ENCODE data around the gene LEO1.
"Not testable (repeated sequence)": the region's sequence is repeated elsewhere in the genome, so short reads cannot be mapped to it uniquely, and the experiment has no call there.

Gene LEO1

GRCh38 chr15:52003089-52003488 is 31.5 kb upstream of the LEO1 start:
- FAIRE-seq = not testable (repeated sequence)

- FAIRE-seq = no peak
Observed at GRCh38 chr15:52002351-52002750, 30.8 kb upstream of the LEO1 start.

GRCh38 chr15:51992953-51993352 is 21.4 kb upstream of the LEO1 start:
- FAIRE-seq = no peak

- no peak for FAIRE-seq
Observed at GRCh38 chr15:51991141-51991540, 19.6 kb upstream of the LEO1 start.

GRCh38 chr15:51982770-51983103 is 11.2 kb upstream of the LEO1 start:
- no peak for FAIRE-seq

- no peak for FAIRE-seq
Observed at GRCh38 chr15:51982013-51982769, 10.6 kb upstream of the LEO1 start.

GRCh38 chr15:51973775-51974174 is 2.2 kb upstream of the LEO1 start:
- no peak for FAIRE-seq

- no peak for FAIRE-seq
Observed at GRCh38 chr15:51973220-51973619, 1.6 kb upstream of the LEO1 start.

GRCh38 chr15:51971032-51971374 is 575 bp downstream of the LEO1 start:
- FAIRE-seq = no peak

- FAIRE-seq = no peak
Observed at GRCh38 chr15:51970132-51970817, 1.3 kb downstream of the LEO1 start.

- FAIRE-seq = no peak
Observed at GRCh38 chr15:51969728-51970127, 1.9 kb downstream of the LEO1 start.

GRCh38 chr15:51967583-51967982 is 4.0 kb downstream of the LEO1 start:
- no peak for FAIRE-seq

- no peak for FAIRE-seq
Observed at GRCh38 chr15:51966192-51966591, 5.4 kb downstream of the LEO1 start.

- FAIRE-seq = no peak
Observed at GRCh38 chr15:51965691-51966090, 5.9 kb downstream of the LEO1 start.

- no peak for FAIRE-seq
Observed at GRCh38 chr15:51955504-51955903, 16.1 kb downstream of the LEO1 start.

GRCh38 chr15:51952805-51953204 is 18.8 kb downstream of the LEO1 start:
- FAIRE-seq = no peak

- no peak for FAIRE-seq
Observed at GRCh38 chr15:51947124-51947523, 24.5 kb downstream of the LEO1 start.

GRCh38 chr15:51939216-51939615 is 32.4 kb downstream of the LEO1 start:
- FAIRE-seq = no peak

- no peak for FAIRE-seq
Observed at GRCh38 chr15:51938286-51938685, 33.3 kb downstream of the LEO1 start.

GRCh38 chr15:51936105-51936478 is 35.5 kb downstream of the LEO1 start:
- FAIRE-seq = no peak

- no peak for FAIRE-seq
Observed at GRCh38 chr15:51935466-51936104, 36.0 kb downstream of the LEO1 start.

GRCh38 chr15:51932161-51932560 is 39.4 kb downstream of the LEO1 start:
- no peak for FAIRE-seq

GRCh38 chr15:51931638-51932037 is 39.9 kb downstream of the LEO1 start:
- FAIRE-seq = no peak

- FAIRE-seq = no peak
Observed at GRCh38 chr15:51931016-51931415, 40.6 kb downstream of the LEO1 start.

Measured in islet of Langerhans (tissue), 1 donor.